Tibial nerve (tissue), 4 donors: ENCODE results near the gene TMEM44. TPM values are rescaled to one million over a fixed set of nuclear protein-coding genes. Genes with fewer than 3 reads are reported as not detected.
A peak's percentile ranks its signal among the peaks of the same experiment; 100 is the strongest.

Experiments used
- DNase-seq, 2 donors: peaks; one replicate each; pipeline ENCODE4 v3.0.0-alpha.2; 2019; ENCODE audit warnings: low spot score in 2 of 2
- H3K27ac ChIP-seq, 4 donors: fragments of 200-600 bp; sonication (generic) in 3 of 4; one replicate each; pipeline ENCODE4 v1.5.1; 2017 to 2019; ENCODE audit warnings: mild to moderate bottlenecking in 1 of 4
- H3K27me3 ChIP-seq, 2 donors: fragments of 200-600 bp; sonication (generic) in 1 of 2; one replicate each; pipeline versions ENCODE4 v1.5.1 to v1.6.0; 2017 to 2019
- H3K36me3 ChIP-seq, 3 donors: fragments of 200-600 bp; sonication (generic); one replicate each; pipeline ENCODE4 v1.5.1; 2018 to 2019
- H3K4me1 ChIP-seq, 4 donors: fragments of 200-600 bp; sonication (generic) in 3 of 4; one replicate each; pipeline ENCODE4 v1.5.1; 2017 to 2019
- H3K4me3 ChIP-seq, 4 donors: fragments of 200-600 bp; sonication (generic) in 3 of 4; one replicate each; pipeline ENCODE4 v1.5.1; 2017 to 2019; ENCODE audit warnings: mild to moderate bottlenecking in 1 of 4, moderate library complexity in 1 of 4
- H3K9me3 ChIP-seq, 4 donors: fragments of 200-600 bp; sonication (generic) in 3 of 4; one replicate each; pipeline ENCODE4 v1.5.1; 2017 to 2019
- CTCF ChIP-seq, 5 experiments: fragments of 200-600 bp in 3 of 5; fragments of 450-650 bp in 2 of 5; sonication (generic) in 3 of 5; IDR thresholded peaks; one replicate each; pipeline ENCODE4 v1.5.1; 2016 to 2019; ENCODE audit warnings: antibody characterized with exemption in 5 of 5, mild to moderate bottlenecking in 3 of 5, moderate library complexity in 2 of 5
- EP300 ChIP-seq, 2 donors: sonication (generic); formaldehyde crosslinking; IDR thresholded peaks; one replicate each; pipeline ENCODE4 v1.6.1; 2017; ENCODE audit warnings: antibody characterized with exemption in 2 of 2, mild to moderate bottlenecking in 1 of 2
- POLR2A ChIP-seq, 2 donors: fragments of 450-650 bp; IDR thresholded peaks; one replicate each; pipeline ENCODE4 v1.6.1; 2017; ENCODE audit warnings: antibody characterized with exemption in 2 of 2, mild to moderate bottlenecking in 2 of 2, moderate library complexity in 2 of 2
- WGBS, 2 donors: methylation state at CpG; one replicate each; pipeline ENCODE4 v1.1.5; 2018; 5-methylcytosine and 5-hydroxymethylcytosine counted together
- total RNA-seq, 4 donors: library from RNA; depleted of rRNA; stranded (reverse); fragments of >200 nt; gene quantifications; one replicate each; pipeline ENCODE4 v1.1.0, GENCODE V29; 2016

The TMEM44 gene
- total RNA-seq, 4 donors from 2014 or later, result 14.9 to 17.4 (median 16.5) TPM

GRCh38 chr3:194562986-194563385 is 70.2 kb downstream of the TMEM44 start:
- DNase-seq, result no peak
- TF ChIP-seq POLR2A (IDR thresholded peaks at IDR 0.05), result no peak
- TF ChIP-seq EP300 (IDR thresholded peaks at IDR 0.05), result no peak
- no peak for TF ChIP-seq CTCF (IDR thresholded peaks at IDR 0.05)
- Histone ChIP-seq H3K4me1 (peaks cover 0 to 6% (median 0%) of the 10 kb centered on the region in 4 donors), H3K27ac (no peak overlapping the region), H3K36me3 (no peaks in the 10 kb centered on the region), H3K4me3 (no peak overlapping the region), H3K27me3 (no peaks in the 10 kb centered on the region), H3K9me3 (no peaks in the 10 kb centered on the region)
- 88 to 91% methylated on average over 2 of the region's 2 CpGs for WGBS, 2 donors

DNA sequence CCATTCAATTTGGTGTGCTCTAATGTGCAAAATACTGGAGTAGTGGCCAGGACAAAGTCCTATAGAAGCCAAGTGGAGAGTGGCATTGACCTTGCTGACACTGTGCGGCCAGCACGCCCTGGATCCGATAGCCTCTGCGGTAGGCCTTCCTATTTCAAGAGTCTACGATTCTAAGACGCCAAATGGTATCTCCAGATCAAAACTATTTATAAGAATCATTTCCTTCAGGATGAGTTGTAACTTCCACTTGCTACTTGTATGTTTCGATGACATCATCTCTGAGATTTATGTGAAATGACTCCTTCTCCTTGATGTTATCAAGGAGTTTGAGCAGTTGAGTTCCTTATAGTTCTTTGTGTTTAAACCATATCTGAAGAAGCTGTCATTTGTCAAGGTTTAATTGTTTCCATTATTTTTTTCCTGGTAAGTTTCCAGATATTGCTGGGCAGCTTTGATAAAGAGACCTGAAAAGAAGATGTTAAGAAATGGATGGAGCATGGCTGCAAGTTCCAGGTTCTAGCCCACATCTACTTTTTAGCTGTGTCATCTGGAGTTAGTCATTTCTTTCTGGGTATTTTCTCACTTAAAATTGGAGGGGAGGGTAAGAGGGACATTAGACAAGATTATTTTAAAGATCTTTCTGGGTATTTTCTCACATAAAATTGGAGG is 71.8 kb downstream of the TMEM44 start:
- Histone ChIP-seq H3K4me3 (no peak overlapping the region), H3K9me3 (no peaks in the 10 kb centered on the region), H3K36me3 (no peaks in the 10 kb centered on the region), H3K27me3 (no peaks in the 10 kb centered on the region), H3K4me1 (peaks cover 0 to 11% (median under 1%) of the 10 kb centered on the region in 4 donors), H3K27ac (no peak overlapping the region)
- 81 to 91% methylated on average over 7 of the region's 7 CpGs for WGBS, 2 donors
- no peak for DNase-seq
- TF ChIP-seq EP300 (IDR thresholded peaks at IDR 0.05), result no peak
- no peak for TF ChIP-seq CTCF (IDR thresholded peaks at IDR 0.05)
- no peak for TF ChIP-seq POLR2A (IDR thresholded peaks at IDR 0.05)

GRCh38 chr3:194560047-194560446 is 73.2 kb downstream of the TMEM44 start:
- Histone ChIP-seq H3K4me1 (peaks cover 0 to 18% (median 9%) of the 10 kb centered on the region in 4 donors), H3K4me3 (no peak overlapping the region), H3K36me3 (no peaks in the 10 kb centered on the region), H3K27me3 (no peaks in the 10 kb centered on the region), H3K9me3 (no peaks in the 10 kb centered on the region), H3K27ac (no peak overlapping the region)
- TF ChIP-seq POLR2A (IDR thresholded peaks at IDR 0.05), result no peak
- TF ChIP-seq EP300 (IDR thresholded peaks at IDR 0.05), result no peak
- TF ChIP-seq CTCF (IDR thresholded peaks at IDR 0.05), result no peak
- no peak for DNase-seq
- WGBS, 2 donors, result 93 to 94% methylated on average over 6 to 7 of the region's 7 CpGs

DNA sequence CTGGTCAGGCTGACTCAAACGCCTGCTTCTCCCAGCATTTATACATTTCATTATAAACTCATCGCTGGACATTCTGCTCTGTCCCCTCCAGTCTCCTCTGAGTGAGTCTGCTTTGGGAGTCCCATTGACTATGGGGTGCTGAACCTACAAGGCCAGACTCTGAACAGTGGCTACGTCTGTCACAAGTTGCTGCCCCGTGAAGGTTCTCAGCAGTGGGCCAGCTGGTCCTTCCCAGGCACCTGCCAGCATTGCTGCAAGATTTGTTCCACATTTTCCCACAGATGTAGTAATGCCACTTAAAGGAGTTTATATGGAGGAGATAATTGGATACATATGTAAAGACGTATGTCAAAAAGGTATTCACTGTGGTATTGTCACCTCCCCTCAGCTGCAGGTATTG is 73.7 kb downstream of the TMEM44 start:
- no peak for TF ChIP-seq POLR2A (IDR thresholded peaks at IDR 0.05)
- TF ChIP-seq CTCF (IDR thresholded peaks at IDR 0.05), result no peak
- TF ChIP-seq EP300 (IDR thresholded peaks at IDR 0.05), result no peak
- H3K27ac ChIP-seq, result no peak overlapping the region
- no peaks in the 10 kb centered on the region for H3K36me3 ChIP-seq
- H3K9me3 ChIP-seq, result no peaks in the 10 kb centered on the region
- no peak overlapping the region for H3K4me3 ChIP-seq
- no peak for DNase-seq
- 77 to 98% methylated on average over 5 of the region's 5 CpGs for WGBS, 2 donors
- peaks cover 0 to 23% (median 9%) of the 10 kb centered on the region in 4 donors for H3K4me1 ChIP-seq
- H3K27me3 ChIP-seq, result no peaks in the 10 kb centered on the region

DNA sequence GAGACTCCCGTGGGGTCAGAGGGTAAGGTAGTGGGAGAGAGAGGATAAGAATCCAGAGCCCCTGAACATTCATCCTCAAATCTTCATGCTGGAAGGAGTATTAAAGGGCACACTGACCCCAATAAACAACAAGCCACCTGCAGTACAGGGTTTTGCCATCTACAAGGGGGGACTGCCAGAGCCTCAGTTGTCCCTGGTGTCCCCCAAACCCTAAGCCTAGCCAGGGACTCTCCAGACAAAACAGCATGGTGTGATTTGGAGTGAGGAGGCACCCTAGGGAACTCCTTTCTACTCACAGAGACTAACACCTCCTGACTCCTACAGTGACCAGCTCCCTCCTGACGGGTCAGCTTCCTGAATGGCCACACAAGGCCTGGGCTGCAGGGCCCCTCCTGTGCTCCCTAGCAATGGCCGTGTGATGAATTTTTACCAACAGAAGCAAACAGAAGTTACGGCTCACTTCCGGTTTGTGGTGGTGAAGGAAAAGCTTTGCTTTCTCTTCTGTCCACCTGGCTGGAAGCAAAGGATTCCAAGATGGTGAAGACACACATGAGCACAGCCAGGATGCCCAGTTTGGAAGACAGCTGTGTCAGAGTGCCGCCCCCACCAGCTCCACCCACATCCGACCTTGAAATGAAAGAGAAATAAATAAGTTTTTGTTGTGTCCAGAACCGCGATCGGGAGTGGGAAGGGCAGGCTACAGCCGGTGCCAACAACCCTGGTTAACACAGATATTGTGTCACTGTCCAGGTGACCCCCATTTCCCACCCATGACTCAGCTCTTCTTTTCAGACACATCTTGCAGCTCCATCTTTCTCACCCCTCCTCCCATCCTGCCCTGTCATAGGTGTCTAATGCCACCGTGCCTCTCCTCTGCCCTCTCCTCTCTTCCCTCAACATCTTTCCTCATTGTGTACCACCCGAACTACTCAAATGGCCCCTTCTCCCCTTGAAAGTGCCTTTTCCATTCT is 76.8 kb downstream of the TMEM44 start:
- no peak for DNase-seq
- WGBS, 2 donors, result 45 to 57% methylated on average over 13 of the region's 13 CpGs
- Histone ChIP-seq H3K9me3 (no peaks in the 10 kb centered on the region), H3K27me3 (no peaks in the 10 kb centered on the region), H3K36me3 (no peaks in the 10 kb centered on the region), H3K4me1 (peaks cover 0 to 34% (median 9%) of the 10 kb centered on the region in 4 donors), H3K27ac (peak overlapping the region in 2 of 4 donors; percentile 61 to 74), H3K4me3 (no peak overlapping the region)
- no peak for TF ChIP-seq CTCF (IDR thresholded peaks at IDR 0.05)
- no peak for TF ChIP-seq EP300 (IDR thresholded peaks at IDR 0.05)
